ENCODE results near the gene RAB37.

Gene RAB37

GRCh38 chr17:74782571-74782970 is 45.5 kb downstream of the RAB37 start:
- no peak for DNase-seq

- no peak for DNase-seq
Observed at GRCh38 chr17:74784125-74784810, 47.2 kb downstream of the RAB37 start.

- peak in 1 of 5 donors; percentile 46 for DNase-seq
Observed at GRCh38 chr17:74785096-74785980, 48.3 kb downstream of the RAB37 start.

- no peak for DNase-seq
Observed at GRCh38 chr17:74785981-74786360, 48.9 kb downstream of the RAB37 start.

GRCh38 chr17:74786431-74787055 is 49.5 kb downstream of the RAB37 start:
- no peak for DNase-seq

GRCh38 chr17:74790161-74791058 is 53.4 kb downstream of the RAB37 start:
- no peak for DNase-seq

GRCh38 chr17:74792586-74793105 is 55.6 kb downstream of the RAB37 start:
- DNase-seq = no peak

- DNase-seq = no peak
Observed at GRCh38 chr17:74795327-74796020, 58.4 kb downstream of the RAB37 start.

GRCh38 chr17:74796211-74796610 is 59.2 kb downstream of the RAB37 start:
- DNase-seq = no peak

- no peak for DNase-seq
Observed at GRCh38 chr17:74796866-74797265, 59.8 kb downstream of the RAB37 start.

Measured in T-helper 1 cell (primary cell).